GM21786 (cell line): Measurements from ENCODE around the gene NPW.

Experiments
- ATAC-seq: cut with Tn5 transposase; IDR thresholded peaks from one replicate; pipeline ENCODE4 v1.9.1; 2021; ENCODE audit not compliant: unreplicated experiment

NPW gene

DNA sequence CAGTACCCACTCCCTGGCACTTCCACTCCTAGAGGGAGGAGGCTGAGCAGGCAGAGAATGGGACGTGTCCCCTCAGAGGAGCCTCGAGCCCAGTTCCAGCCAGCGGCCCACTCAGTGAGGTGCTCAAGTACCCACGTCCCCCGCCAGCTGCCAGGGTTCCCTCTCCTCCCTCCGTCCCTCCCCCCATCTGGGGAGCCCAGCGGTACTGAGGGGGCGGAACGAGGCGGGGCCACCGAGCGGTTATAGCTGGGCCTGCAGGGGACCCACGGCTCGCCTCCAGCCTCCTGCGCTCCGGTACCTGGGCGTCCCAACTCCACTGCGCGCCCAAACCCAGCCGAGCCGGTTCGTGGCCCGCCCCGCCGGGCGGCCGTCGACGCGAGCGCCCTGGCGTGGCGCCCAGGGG lies at the start of gene NPW:
Gene NPW (plus strand): TSS at position 268 of the 403 bp plus-strand sequence.
- ATAC-seq: no peak

- ATAC-seq: peak; percentile 81
Measured at GRCh38 chr16:1971796-1972489, 47.6 kb upstream of the NPW start, which contains the start of gene TBL3. TSS of gene TBL3 (plus strand) at chr16:1972053. CDS start at chr16:1972165, 112 bp downstream.

GRCh38 chr16:1972490-1972877 lies 47.1 kb upstream of the NPW start:
- ATAC-seq: no peak

DNA sequence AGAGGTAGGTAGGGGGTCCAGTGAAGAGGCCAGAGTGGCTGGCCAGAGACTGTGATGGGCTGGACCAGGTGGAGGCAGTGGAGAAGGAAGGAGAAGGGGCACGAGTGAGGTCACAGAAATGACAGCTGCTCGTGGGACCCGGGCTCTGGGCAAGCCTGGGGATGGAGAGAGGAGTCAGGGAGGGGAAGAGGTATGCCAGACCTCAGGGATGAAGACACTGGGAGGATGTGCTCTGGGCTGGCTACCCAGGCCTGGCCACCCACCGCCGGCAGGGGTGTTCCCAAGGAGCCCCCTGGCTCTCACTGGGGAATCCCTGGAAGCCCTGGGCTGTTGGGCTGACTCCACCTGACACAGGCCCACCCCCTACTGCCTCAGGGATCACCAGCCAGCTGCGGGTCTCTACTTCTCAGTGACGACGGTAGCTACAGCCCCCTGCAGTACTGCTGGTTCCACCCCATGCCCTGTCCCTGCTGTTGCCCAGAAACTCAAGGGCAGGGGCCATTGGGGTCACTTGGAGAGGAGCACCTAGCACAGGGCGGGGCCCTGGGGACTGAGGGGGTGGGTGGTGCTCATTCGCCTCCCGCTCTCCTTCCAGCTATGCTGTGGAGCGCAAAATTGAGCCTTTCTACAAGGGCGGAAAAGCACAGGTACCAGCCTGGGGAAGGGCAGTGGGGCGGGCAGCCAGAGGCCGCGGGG lies 46.0 kb upstream of the NPW start:
- ATAC-seq: no peak

- no peak for ATAC-seq
Measured at GRCh38 chr16:1974157-1975070, 45.2 kb upstream of the NPW start.

GRCh38 chr16:1975432-1976215 lies 44.0 kb upstream of the NPW start:
- ATAC-seq: no peak

DNA sequence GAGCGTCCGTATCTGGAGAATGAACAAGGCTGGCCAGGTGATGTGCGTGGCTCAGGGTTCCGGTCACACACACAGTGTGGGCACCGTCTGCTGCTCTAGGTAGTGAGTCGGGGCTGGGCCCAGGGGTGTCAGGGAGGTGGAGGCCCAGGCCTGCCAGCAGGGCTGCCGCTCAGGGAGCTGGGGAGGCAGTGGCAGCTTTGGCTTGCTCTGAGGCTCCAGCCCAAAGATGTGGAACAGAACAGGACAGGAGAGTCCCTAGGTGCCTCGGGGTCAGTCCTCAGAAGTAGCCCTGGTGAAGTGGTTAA lies 43.4 kb upstream of the NPW start:
- ATAC-seq: no peak

DNA sequence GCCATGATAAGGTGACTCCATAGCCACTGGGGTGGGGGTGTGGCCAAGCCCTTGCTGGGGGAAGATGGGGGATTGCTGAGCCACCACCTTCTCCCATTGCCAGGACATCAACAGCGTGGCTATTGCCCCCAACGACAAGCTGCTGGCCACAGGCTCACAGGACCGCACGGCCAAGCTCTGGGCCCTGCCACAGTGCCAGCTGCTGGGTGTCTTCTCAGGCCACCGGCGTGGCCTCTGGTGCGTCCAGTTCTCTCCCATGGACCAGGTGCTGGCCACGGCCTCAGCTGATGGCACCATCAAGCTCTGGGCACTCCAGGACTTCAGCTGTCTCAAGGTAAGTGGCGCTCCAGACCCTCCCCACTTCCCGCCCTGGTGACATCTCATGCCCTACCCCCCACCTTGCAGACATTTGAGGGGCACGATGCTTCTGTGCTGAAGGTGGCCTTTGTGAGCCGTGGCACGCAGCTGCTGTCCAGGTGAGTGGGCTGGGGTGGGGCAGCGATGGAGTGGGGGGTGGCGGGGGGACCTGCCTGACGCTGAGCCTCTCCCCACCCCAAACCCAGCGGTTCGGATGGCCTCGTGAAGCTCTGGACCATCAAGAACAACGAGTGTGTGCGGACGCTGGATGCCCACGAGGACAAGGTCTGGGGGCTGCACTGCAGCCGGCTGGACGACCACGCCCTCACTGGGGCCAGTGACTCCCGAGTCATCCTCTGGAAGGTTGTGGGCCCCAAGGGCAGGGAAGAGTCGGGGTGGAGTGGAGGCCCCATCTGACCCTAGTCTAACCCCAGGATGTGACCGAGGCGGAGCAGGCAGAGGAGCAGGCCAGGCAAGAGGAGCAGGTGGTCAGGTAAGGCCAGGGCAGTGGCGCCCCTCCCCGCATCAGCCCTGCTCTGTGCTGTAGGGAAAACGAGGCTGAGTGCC lies 42.4 kb upstream of the NPW start:
- ATAC-seq: no peak

- no peak for ATAC-seq
Measured at GRCh38 chr16:1977875-1978268, 41.7 kb upstream of the NPW start.

- ATAC-seq: no peak
Measured at GRCh38 chr16:1978476-1979120, 41.0 kb upstream of the NPW start.

DNA sequence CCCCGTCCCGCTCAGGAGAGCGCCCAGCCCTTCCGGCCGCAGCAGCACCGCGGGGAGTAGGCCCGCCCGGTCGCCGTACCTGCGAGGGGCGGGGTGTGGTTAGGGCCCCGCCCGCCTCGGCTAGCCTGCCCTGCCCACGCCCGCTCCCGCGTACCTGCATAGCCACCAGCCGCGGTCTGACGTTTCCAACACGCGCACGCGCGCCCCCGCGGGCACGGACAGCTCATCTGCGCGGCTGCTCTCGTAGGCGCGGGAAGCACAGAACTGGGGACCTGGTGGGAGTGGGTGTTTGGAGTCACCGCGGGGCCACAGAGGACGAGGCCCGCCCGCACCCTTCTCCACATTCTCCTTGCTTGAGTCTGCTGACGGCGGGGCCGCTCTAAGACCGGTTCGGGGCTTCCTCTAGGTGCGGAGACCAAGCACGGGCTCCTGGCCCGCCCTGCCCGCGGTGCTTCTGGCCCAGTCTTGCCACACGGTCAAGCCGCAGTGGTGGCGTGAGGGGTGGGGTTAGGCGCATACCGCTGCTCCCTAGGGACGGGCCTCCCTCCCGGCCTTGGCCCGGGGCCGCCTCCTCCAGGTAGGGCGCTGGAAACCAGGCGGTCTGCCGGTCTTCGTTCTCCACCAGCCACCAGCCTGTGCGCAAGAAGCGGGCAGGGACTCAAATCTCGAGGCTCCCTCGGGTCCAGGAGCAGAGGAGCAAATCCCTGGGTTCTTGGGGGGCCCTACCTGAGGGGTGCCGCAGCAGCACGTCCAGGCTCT lies 40.1 kb upstream of the NPW start:
- no peak for ATAC-seq

- no peak for ATAC-seq
Measured at GRCh38 chr16:1980030-1980769, 39.4 kb upstream of the NPW start.

- ATAC-seq: no peak
Measured at GRCh38 chr16:1980770-1981087, 38.9 kb upstream of the NPW start.

- no peak for ATAC-seq
Measured at GRCh38 chr16:1981398-1981836, 38.2 kb upstream of the NPW start, which contains the start of gene NOXO1. TSS of gene NOXO1 (minus strand) at chr16:1981469. CDS start at chr16:1981179, 290 bp downstream.

DNA sequence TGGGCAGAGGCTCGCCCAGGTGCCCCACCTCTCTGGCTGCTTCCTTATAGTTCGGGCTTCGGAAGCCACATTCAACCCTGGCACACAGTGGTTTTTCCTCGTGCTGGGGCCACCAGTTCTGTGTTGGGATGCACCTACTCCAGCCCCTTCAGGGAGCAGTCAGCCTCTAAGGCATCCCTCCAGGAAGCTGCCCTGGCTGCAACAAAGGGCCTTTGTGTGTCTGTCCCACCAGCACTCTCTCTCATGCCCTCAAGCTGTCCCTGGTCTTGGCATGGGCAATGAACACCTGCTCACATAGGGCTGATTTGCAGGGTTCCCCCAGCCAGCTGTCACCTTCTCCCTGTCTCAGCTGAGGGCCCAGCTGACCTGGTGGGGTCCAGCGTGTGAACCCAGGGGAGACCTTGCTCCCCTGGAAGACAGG lies 37.6 kb upstream of the NPW start:
- ATAC-seq: no peak

DNA sequence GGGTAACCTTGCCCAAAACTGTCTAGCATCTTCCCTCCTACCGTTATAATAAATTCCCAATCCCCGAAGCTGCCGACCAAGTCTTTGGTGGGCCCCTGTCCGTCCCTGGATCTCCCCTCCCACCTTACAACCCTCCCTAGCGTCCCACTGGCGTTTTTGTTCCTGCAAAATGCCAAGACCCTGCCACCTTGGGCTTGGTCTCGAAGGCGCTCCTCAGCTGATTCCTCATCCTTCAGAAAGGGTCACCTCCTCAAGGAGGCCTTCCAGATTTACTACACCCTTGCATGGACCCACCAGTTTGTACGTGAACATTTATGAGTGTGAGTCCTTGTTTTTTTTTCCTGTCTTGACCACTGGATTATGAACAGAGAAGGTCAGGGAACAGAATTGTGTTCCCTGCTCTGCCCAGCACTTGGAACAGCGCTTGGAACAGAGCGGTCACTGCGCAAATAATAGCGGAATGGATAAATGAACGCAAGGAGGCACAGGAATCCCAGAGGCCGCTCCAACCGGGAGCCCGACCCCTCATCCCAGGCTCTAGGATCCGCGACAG lies 36.5 kb upstream of the NPW start:
- ATAC-seq: no peak

- peak; percentile 79 for ATAC-seq
Measured at GRCh38 chr16:1983544-1984346, 35.8 kb upstream of the NPW start, which contains the start of gene GFER. TSS of gene GFER (plus strand) at chr16:1984193. CDS start at chr16:1984219, 26 bp downstream.
